Sciatic nerve (tissue), 2 donors: ENCODE measurements around the gene C16orf82. TPM values are rescaled to one million over a fixed set of nuclear protein-coding genes. Genes with fewer than 3 reads are reported as not detected.
A peak's percentile ranks its signal among the peaks of the same experiment; 100 is the strongest.
"Not testable (repeated sequence)": the region's sequence is repeated elsewhere in the genome, so short reads cannot be mapped to it uniquely, and the experiment has no call there.

Source experiments
- ATAC-seq: fragments of 200-7000 bp; cut with Tn5 transposase; one replicate; pipeline ENCODE4 v1.9.1; 2020; ENCODE audit warnings: mild to moderate bottlenecking, moderate library complexity
- DNase-seq: peaks from one replicate; pipeline ENCODE4 v3.0.0-alpha.2; 2020; ENCODE audit warnings: low spot score
- intact Hi-C: fragments of 100-400 bp; cut with DNase I; formaldehyde crosslinking; loops from one replicate; pipeline ENCODE4 v1.14.2; 2022
- total RNA-seq: library from RNA; stranded (reverse); fragmentation: NEBNext Ultra II Directional; extraction: Animal tissue kit (Norgen Biotek cat#: 25700); gene quantifications from one replicate; pipeline ENCODE4 v1.2.1, GENCODE V29; 2021
- donor health status: DM: no; HTN: no; CAD: no.
- donor health status: DM: no; HTN: no; CAD: no.

C16orf82 gene
- total RNA-seq, 1 donor from 2014 or later, result 0.22 TPM

DNA sequence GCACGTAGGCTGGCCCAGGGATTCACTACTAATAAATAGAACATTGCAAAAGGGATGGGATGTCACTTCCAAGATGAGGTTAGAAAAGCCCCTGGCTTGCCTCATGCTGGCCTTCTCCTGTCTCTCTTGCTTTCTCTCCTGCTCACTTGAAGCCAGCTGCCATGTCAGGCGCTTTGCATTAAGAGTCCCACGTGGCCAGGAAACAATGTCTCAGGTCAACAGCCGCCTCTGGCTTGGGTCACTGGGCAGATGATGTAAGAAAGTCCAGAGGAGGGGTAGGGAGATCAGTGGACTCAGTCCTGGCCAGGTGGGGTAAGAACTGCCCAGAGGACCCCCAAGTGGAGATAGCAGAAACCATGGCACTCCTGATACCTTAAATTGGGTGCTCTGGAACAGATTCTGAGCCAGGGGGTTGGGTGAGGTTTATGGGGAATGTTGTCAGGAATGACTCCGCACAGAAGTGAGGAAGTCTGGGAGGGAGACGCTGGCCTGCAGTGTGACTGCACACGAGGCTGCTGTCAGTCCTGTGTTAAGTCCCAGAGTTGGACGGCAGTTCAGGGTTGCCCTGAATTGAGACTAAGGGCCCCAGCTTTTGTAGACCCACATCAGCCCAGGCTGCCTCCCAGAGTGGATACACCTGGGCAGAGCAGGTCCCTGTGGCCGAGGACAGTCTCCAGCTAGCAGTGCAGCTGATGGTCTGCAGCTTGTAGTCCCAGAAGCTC lies 17.7 kb downstream of the C16orf82 start:
- intact Hi-C loops, result no loop called here
- ATAC-seq (no peak), DNase-seq (no peak)

DNA sequence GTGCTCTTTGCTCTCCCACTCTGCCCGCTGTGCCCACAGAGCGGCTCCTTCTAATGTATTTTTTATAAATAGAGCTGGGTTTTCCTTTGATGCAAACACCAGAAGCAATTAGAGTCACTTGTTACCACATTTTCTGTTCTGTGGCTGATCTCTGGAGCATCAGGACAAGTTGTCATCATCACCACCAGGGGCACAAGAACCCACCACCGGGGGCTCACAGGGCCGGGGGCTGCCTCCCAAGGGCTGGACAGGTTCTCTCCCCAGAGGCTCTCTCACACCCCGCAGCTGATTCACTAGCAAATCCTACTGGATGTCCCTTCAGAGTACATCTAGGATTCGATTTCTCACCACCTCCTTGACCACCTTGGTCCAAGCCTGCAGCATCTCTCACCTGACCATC lies 18.5 kb downstream of the C16orf82 start:
- no peak for ATAC-seq
- intact Hi-C loops, result no loop called here
- peak; percentile 38 for DNase-seq

DNA sequence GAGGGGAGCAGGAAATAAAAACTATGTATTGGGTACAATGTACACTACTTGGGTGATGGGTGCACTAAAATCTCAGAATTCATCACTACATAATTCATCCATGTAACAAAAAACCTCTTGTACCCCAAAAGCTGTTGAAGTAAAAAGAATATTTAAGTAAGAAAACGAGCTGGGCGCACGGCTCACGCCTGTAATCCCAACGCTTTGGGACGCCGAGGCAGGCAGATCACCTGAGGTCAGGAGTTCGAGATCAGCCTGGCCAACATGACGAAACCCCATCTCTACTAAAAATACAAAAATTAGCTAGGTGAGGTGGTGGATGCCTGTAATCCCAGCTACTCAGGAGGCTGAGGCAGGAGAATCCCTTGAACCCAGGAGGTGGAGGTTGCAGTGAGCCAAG lies 19.3 kb downstream of the C16orf82 start:
- peak; percentile 12 for DNase-seq
- ATAC-seq, intact Hi-C loops: not testable (repeated sequence)

- DNase-seq (peak; percentile 27), ATAC-seq (no peak)
- intact Hi-C loops, result no loop called here
These were observed 21.5 kb downstream of the C16orf82 start for GRCh38 chr16:27088216-27088615.

GRCh38 chr16:27096375-27096774 lies 29.6 kb downstream of the C16orf82 start:
- ATAC-seq (no peak), DNase-seq (peak; percentile 30)
- intact Hi-C loops, result no loop called here

- DNase-seq (peak; percentile 79), ATAC-seq (peak; percentile 95)
- intact Hi-C loops, result no loop called here
These were observed 31.1 kb downstream of the C16orf82 start for GRCh38 chr16:27097800-27098230.

DNA sequence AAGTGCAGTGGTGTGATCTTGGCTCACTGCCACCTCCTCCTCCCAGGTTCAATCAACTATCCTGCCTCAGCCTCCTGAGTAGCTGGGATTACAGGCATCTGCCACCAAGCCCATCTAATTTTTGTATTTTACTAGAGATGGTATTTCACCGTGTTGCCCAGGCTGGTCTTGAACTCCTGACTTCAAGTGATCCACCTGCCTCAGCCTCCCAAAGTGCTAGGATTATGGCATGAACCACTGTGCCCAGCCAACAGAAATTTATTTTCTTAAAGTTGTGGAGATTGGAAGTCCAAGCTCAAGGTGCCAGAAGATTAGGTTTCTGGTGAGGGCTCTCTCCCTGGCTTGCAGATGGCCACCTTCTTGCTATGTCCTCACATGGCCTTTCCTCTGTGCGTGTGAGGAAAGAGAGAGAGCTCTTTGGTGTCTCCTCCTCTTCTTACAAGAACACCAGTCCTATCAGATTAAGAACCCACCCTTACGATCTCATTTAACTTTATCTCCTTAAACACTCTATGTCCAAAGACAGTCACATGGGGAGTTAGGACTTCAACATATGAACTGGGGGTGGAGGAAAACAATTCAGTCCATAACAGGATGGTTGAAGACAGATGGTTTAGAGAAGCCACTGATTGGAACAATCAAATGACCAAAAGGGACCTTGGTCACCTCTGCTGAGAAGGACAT lies 31.8 kb downstream of the C16orf82 start:
- intact Hi-C loops, result no loop called here
- DNase-seq (no peak), ATAC-seq (no peak)

- intact Hi-C loops, result no loop called here
- ATAC-seq, result no peak
- no peak for DNase-seq
These were observed 36.2 kb downstream of the C16orf82 start for GRCh38 chr16:27102701-27103575.

DNA sequence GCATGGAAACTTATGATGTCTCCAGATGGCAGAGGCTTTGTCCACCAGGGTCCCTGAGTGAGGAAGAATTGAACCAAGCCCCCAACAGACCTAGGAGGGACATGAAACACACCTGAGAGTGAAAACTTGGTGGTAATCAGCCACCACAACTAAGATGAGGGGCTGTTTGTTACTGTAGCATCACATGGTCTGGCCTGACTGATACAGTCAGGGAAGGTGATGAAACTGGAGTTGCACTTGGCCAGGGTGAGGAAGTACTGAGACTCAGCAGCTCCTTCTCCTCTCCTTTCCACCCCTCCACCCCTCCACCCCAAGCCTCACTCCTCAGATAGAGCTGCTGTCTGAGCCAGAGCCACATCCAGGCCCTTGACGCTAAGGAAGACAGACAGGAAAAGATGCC lies 37.2 kb downstream of the C16orf82 start:
- intact Hi-C loops, result no loop called here
- DNase-seq, result no peak
- no peak for ATAC-seq

- intact Hi-C loops, result no loop called here
- DNase-seq (no peak), ATAC-seq (no peak)
These were observed 39.6 kb downstream of the C16orf82 start for GRCh38 chr16:27106305-27106704.

DNA sequence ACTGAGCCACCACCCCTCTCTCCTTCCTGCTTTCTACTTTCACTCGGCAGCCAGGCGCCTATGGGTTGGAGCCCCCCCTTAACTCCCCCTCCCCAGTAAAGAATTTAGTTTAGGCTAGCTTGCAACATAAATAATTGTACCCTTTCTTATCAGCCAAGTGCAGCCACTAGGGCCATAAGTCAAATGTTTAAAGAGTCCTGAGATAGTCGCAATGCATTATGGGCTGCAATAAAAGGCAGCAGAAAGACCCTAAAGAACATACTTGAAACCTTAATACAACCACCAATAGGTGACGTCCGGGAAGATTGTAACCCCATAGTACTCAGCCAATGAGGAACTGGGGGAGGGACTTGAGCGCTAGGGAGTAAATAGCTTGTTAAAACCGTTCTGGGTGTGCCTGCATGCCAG lies 40.5 kb downstream of the C16orf82 start:
- intact Hi-C loops, result no loop called here

DNA sequence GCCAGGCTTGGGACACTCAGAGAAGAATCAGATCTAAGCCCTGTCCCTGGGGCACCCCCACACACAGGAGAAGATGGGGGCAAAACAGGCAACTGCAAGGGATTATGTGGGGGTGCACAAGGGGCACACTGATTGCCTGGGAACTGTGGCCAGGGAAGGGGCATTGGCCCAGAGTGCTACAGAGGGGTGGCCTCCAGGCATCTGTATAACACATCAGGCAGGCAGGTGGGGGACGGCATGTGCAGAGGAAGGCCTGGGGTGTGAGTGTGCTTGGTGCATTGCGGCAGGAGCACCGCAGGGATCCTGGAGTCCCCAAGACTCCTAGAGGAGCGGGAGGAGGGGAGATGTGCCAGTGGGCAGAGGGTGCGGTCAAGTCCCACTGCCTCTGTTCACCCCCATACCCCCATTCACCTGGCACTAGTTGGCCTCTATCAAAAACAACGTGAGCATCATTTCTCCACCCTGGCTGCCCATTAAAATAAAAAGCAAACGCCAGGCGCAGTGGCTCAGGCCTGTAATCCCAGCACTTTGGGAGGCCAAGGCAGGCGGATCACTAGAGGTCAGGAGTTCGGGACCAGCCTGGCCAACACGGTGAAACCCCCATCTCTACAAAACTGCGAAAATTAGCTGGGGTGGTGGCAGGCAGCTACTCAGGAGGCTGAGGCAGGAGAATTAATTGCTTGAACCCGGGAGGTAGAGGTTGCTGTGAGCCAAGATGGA lies 41.5 kb downstream of the C16orf82 start:
- ATAC-seq (no peak), DNase-seq (no peak)
- intact Hi-C loops, result no loop called here

More for the DNA sequence above, 40.5 kb downstream of the C16orf82 start:
- no peak for ATAC-seq
- DNase-seq, result no peak

GRCh38 chr16:27108826-27109665 lies 42.3 kb downstream of the C16orf82 start:
- intact Hi-C loops, result no loop called here
- DNase-seq (no peak), ATAC-seq (no peak)

DNA sequence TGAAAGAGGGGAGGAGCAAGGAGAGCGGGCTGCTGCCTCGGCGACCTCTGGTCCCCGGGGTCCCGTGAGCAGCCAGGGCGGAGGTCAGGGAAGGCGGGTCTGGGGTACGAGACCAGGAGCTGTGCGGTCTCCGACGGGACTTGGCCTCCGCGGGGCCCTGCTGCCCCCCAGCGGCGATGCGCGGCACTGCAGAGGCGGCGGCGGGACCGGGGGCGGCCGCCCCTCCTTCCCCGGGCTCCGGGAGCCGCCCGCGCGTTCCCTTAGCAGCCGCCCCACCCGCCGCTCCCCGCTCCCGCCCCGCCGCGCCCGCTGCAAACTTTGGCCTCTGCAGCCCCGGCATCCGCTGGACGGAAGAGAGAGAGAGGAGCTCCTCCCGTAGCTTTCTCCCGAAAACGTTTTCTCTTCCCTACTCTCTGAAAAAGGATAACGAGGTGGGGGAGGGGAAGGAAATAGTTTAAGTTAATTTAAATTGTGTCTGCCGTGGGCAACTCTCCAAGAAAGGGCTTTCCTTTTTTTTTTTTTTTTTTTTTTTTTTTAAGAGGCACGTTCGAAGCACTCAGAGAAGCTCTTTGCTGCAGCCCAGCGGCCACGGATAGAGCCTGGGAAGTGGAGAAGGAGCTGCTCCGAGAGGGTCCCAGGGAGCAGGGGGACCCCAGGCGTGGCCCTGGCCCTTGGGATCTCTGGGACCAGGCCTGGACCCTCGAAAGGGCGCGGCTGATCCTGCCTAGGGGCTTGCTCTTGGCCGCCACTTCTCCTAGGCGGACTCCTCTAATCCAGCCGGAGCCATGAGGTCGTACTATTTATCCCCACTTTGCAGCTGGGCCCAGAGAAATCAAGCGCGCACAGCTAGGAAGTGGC lies 43.2 kb downstream of the C16orf82 start:
- intact Hi-C loops, result no loop called here
- DNase-seq, result peak; percentile 90
- ATAC-seq, result peak; percentile 95

DNA sequence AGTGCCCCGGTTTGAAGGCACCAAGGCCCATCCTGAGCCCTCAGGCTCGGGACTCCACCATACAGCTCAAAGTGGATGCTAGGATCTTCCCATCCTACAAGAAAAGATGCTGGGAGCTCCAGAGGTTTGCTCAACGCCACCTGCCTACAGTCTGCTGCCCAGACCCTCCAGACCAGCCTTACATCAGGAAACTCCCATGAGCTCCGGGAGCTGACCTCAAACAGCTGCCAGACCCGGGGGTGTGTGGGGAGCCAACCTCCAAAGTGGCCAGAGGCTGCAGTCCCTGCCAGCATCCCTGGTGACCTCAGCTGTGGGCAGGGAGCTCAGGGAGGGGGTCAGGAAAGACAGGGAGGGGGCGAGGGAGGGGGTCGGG lies 43.8 kb downstream of the C16orf82 start:
- no peak for DNase-seq
- no peak for ATAC-seq
- intact Hi-C loops, result no loop called here

DNA sequence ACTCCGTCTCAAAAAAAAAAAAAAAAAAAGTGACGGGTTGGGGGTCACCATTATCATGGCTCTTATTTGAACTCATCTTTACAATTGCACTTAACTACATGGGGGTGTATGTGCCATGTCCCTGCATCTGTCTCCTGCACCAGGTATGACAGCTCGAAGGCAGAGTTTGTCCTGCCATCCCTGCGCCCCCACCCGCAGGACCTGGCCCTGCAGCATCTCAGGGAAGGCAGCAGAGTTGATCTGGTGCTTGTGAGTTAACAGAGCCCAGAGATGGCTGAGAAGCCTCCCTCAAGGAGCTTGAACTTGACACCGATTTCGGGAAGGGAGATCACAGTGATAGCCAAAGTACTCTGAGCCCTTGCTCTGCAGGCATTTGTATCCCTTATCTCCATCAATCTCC lies 44.8 kb downstream of the C16orf82 start:
- DNase-seq (no peak), ATAC-seq (no peak)
- intact Hi-C loops, result no loop called here

DNA sequence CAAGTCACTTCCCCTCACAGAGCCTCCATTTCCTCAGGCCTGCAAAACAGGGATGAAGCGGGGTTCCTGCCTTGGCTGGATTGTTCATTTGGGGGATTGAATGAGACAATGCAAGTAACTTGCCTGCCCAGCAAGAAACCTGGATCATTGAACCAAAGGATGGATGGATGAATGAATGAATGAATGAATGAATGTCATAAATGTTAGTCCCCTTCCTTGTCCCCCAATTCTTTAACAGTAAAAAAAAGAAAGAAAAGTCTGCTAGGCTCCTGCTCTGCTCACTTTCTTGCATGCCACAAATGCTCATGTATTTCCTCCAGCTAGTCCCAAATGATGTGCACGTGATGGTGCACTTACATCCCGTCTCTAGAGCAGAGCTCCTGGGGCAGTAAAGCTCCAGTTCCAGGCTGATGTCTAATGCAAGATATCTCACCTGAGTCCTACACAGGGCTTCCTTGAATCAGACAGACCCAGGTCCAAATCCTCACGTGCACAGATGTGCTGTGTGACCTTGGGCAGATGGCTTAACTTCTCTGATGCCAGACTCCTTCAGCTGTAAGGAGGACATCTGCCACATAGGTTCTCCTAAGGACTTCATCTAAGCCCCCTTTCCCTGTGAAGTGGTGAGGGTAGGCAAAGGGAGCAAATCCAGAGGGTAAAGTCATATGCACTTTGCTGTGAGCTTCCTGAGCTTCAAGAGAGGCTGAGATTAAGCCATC lies 45.5 kb downstream of the C16orf82 start:
- DNase-seq, result no peak
- intact Hi-C loops, result no loop called here
- no peak for ATAC-seq
